ENCODE measurements around the gene CBX5. TPM values are rescaled to one million over a fixed set of nuclear protein-coding genes. Genes with fewer than 3 reads are reported as not detected.

Gene CBX5
- total and polyA plus RNA-seq, 9 donors, result 14.3 to 119 (median 94.1) TPM

DNA sequence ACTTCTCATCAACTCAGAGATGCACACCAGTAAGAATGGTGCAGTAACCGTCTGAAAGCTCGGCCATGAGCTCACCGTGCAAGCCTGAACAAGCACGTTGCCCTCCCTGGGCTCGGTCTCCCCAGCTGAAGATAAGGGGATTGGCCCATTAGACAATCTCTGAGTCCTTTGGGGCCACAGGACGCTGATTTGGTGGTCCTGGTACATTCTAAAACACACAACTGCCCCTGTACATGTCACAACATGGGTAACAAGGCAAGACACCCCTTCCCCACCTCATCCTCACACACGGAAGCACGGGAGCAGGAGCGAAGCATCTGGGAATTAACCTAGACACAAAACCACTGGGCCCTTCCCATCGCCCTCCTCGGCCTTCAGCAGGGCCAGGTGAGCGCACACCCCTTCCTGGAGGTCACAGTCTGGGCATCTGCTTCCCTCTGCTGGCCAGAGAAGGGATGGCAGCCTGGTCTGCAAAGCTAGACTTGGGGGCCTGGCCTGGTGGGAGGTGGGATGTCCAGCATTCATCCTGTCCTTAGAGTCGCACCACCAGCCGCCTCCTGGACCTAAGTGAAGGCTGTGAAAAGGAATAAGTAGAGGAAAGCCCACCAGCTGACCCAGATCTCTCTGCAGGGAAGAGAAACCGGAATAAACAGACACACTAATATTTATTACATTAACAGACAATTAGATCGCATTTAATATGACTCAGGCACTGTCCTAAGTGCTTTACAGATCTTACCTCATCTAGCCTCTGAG, 72.2 kb downstream of the CBX5 start:
- H3K36me3 ChIP-seq, result no peaks in the 10 kb centered on the region
- H3K27ac ChIP-seq, result no peak overlapping the region
- H3K27me3 ChIP-seq, result no peaks in the 10 kb centered on the region
- no peaks in the 10 kb centered on the region for H3K9me3 ChIP-seq
- DNase-seq, result peak; percentile 70 to 86 (median 84)
- intact Hi-C loops (cut with DNase I), result loop anchor here in 1 of 4 donors (5.0 kb wide), 2 partner anchors 205 to 220 kb away; partner anchors contain the start of genes HOXC10 and HOXC9
- no peak for TF ChIP-seq POLR2A (IDR thresholded peaks at IDR 0.05)
- TF ChIP-seq EP300 (IDR thresholded peaks at IDR 0.05), result no peak
- peak; percentile 88 to 94 (median 89) for TF ChIP-seq CTCF (IDR thresholded peaks at IDR 0.05)
- H3K4me1 ChIP-seq (ENCODE audit: insufficient read depth), result no peaks in the 10 kb centered on the region
- 35 to 37% (median 35%) methylated on average over 16 of the region's 16 CpGs for whole genome bisulfite sequencing, 3 donors
- H3K4me3 ChIP-seq, result no peak overlapping the region

GRCh38 chr12:54206791-54207190, 73.1 kb downstream of the CBX5 start:
- Histone ChIP-seq H3K27ac (no peak overlapping the region), H3K4me3 (no peak overlapping the region), H3K9me3 (no peaks in the 10 kb centered on the region), H3K36me3 (no peaks in the 10 kb centered on the region), H3K27me3 (no peaks in the 10 kb centered on the region), H3K4me1 (ENCODE audit: insufficient read depth) (no peaks in the 10 kb centered on the region)
- 85 to 100% (median 88%) methylated on average over 1 of the region's 1 CpG for WGBS, 3 donors
- TF ChIP-seq CTCF (IDR thresholded peaks at IDR 0.05) (no peak), POLR2A (IDR thresholded peaks at IDR 0.05) (no peak), EP300 (IDR thresholded peaks at IDR 0.05) (no peak)
- intact Hi-C loops (cut with DNase I), result loop anchor here in 1 of 4 donors (5.0 kb wide), 2 partner anchors 204 to 219 kb away; partner anchors contain the start of genes HOXC10 and HOXC9
- DNase-seq, result no peak

GRCh38 chr12:54204316-54204715, 75.6 kb downstream of the CBX5 start:
- 85 to 94% (median 86%) methylated on average over 7 of the region's 7 CpGs for WGBS, 3 donors

More at GRCh38 chr12:54204316-54204715, 75.6 kb downstream of the CBX5 start:
- Histone ChIP-seq H3K27ac (no peak overlapping the region), H3K4me1 (ENCODE audit: insufficient read depth) (no peaks in the 10 kb centered on the region), H3K36me3 (no peaks in the 10 kb centered on the region), H3K9me3 (no peaks in the 10 kb centered on the region), H3K27me3 (no peaks in the 10 kb centered on the region), H3K4me3 (no peak overlapping the region)
- intact Hi-C loops (cut with DNase I), result no loop called here
- DNase-seq, result no peak
- no peak for TF ChIP-seq POLR2A (IDR thresholded peaks at IDR 0.05)
- TF ChIP-seq CTCF (IDR thresholded peaks at IDR 0.05), result no peak
- no peak for TF ChIP-seq EP300 (IDR thresholded peaks at IDR 0.05)

Data from ovary (tissue), 9 donors.